ENCODE data around the gene WBP11. TPM values are rescaled to one million over a fixed set of nuclear protein-coding genes. Genes with fewer than 3 reads are reported as not detected.
A peak's percentile ranks its signal among the peaks of the same experiment; 100 is the strongest.

Gene WBP11
- 62.4 and 64.3 TPM in 2 replicates for total RNA-seq
- long read RNA-seq, full-length matches to known transcripts: 1 of 24 reads
- long read RNA-seq, partial matches to known transcripts: 19 of 24 reads
- long read RNA-seq, other reads (novel, unspliced or antisense): 4 of 24 reads

DNA sequence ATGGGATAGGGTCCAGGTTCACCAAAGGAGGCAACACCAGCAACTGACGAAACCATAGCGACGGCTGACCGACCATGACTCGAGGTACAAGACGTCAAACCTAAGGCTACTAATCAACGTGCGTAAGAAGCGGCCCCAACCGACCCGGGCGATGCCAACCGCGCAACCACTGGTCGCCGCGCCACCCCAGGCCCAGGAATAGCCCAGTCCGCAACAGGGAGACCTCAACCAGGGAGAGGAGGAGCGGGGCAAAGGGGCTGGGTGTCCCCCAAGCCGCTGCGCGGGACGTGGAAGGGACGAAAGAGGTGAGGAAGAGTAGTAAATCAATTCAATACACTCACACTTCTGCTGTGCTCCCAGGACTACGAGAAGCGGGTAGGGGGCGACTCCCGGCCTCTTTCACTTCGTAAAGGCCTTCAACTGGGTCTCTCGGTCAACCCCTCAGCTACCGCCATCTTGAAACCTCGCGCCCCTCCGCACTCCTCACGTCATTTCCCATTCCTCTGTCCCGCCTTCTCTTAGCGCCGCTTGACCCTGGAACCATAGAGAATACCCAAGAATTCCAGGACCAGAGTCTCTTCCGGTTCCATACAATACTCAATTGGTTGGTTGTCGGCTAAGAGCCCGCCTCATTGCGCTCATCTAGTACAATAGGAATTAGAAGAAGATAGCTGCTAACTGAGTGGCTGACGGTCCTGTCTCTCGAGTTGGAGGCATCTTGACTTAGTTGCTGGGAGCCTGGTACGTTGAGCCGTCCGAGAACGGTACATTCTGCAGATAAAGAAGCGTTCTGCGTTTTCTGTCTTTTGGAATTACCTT, at the start of gene WBP11, which contains the start of gene C12orf60:
Gene WBP11, minus strand, starts transcription at position 468 of the 819 bp plus-strand sequence. CDS start 2,095 bp downstream, outside the sequence.
Gene C12orf60, plus strand, starts transcription at position 660 of the 819 bp plus-strand sequence. CDS start 19,266 bp downstream, outside the sequence.
- peaks cover 13% of the 10 kb centered on the region for H3K36me3 Mint-ChIP-seq (ENCODE audit: unreplicated experiment)
- peaks cover 11% of the 10 kb centered on the region for H3K4me1 Mint-ChIP-seq (ENCODE audit: unreplicated experiment)
- no peak within 1 kb of the TSS for H3K27ac Mint-ChIP-seq (ENCODE audit: unreplicated experiment)
- TF ChIP-seq, protein P1, sequence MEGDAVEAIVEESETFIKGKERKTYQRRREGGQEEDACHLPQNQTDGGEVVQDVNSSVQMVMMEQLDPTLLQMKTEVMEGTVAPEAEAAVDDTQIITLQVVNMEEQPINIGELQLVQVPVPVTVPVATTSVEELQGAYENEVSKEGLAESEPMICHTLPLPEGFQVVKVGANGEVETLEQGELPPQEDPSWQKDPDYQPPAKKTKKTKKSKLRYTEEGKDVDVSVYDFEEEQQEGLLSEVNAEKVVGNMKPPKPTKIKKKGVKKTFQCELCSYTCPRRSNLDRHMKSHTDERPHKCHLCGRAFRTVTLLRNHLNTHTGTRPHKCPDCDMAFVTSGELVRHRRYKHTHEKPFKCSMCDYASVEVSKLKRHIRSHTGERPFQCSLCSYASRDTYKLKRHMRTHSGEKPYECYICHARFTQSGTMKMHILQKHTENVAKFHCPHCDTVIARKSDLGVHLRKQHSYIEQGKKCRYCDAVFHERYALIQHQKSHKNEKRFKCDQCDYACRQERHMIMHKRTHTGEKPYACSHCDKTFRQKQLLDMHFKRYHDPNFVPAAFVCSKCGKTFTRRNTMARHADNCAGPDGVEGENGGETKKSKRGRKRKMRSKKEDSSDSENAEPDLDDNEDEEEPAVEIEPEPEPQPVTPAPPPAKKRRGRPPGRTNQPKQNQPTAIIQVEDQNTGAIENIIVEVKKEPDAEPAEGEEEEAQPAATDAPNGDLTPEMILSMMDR (IDR thresholded peaks at IDR 0.05): no peak
- peak; percentile 96 for DNase-seq (ENCODE audit: extremely low spot score, unreplicated experiment)
- no peaks in the 10 kb centered on the region for H3K9me3 Mint-ChIP-seq (ENCODE audit: unreplicated experiment)
- no peaks in the 10 kb centered on the region for H3K27me3 Mint-ChIP-seq (ENCODE audit: unreplicated experiment)
- H3K4me3 Mint-ChIP-seq (ENCODE audit: unreplicated experiment): no peak within 1 kb of the TSS

GRCh38 chr12:14852880-14853279, 49.6 kb upstream of the WBP11 start:
- DNase-seq (ENCODE audit: extremely low spot score, unreplicated experiment): no peak
- no peak overlapping the region for H3K4me3 Mint-ChIP-seq (ENCODE audit: unreplicated experiment)
- H3K27me3 Mint-ChIP-seq (ENCODE audit: unreplicated experiment): no peaks in the 10 kb centered on the region
- no peak overlapping the region for H3K27ac Mint-ChIP-seq (ENCODE audit: unreplicated experiment)
- peaks cover 26% of the 10 kb centered on the region for H3K4me1 Mint-ChIP-seq (ENCODE audit: unreplicated experiment)
- H3K9me3 Mint-ChIP-seq (ENCODE audit: unreplicated experiment): peaks cover 11% of the 10 kb centered on the region
- TF ChIP-seq, protein P1 (IDR thresholded peaks at IDR 0.05): no peak
- H3K36me3 Mint-ChIP-seq (ENCODE audit: unreplicated experiment): no peaks in the 10 kb centered on the region

GRCh38 chr12:14850929-14851663, 47.8 kb upstream of the WBP11 start:
- Mint-ChIP-seq H3K9me3 (ENCODE audit: unreplicated experiment) (no peaks in the 10 kb centered on the region), H3K27ac (ENCODE audit: unreplicated experiment) (no peak overlapping the region)
- TF ChIP-seq, protein P1 (IDR thresholded peaks at IDR 0.05): no peak

GRCh38 chr12:14849661-14850060, 46.4 kb upstream of the WBP11 start:
- Mint-ChIP-seq H3K27ac (ENCODE audit: unreplicated experiment) (peak overlapping the region; percentile 72), H3K4me1 (ENCODE audit: unreplicated experiment) (peaks cover 35% of the 10 kb centered on the region), H3K27me3 (ENCODE audit: unreplicated experiment) (no peaks in the 10 kb centered on the region), H3K9me3 (ENCODE audit: unreplicated experiment) (no peaks in the 10 kb centered on the region), H3K36me3 (ENCODE audit: unreplicated experiment) (no peaks in the 10 kb centered on the region), H3K4me3 (ENCODE audit: unreplicated experiment) (no peak overlapping the region)
- TF ChIP-seq, protein P1 (IDR thresholded peaks at IDR 0.05): no peak
- DNase-seq (ENCODE audit: extremely low spot score, unreplicated experiment): no peak

More at GRCh38 chr12:14850929-14851663, 47.8 kb upstream of the WBP11 start:
- DNase-seq (ENCODE audit: extremely low spot score, unreplicated experiment): no peak
- Mint-ChIP-seq H3K36me3 (ENCODE audit: unreplicated experiment) (no peaks in the 10 kb centered on the region), H3K27me3 (ENCODE audit: unreplicated experiment) (no peaks in the 10 kb centered on the region), H3K4me1 (ENCODE audit: unreplicated experiment) (peaks cover 37% of the 10 kb centered on the region), H3K4me3 (ENCODE audit: unreplicated experiment) (no peak overlapping the region)
